AG04449 (cell line): ENCODE results near the gene ZPLD1.

ENCODE experiments used
- CTCF ChIA-PET: fragments of 350-600 bp; formaldehyde crosslinking; extraction: SDS; loops from one replicate; lab custom pipeline; 2021; ENCODE audit warnings: antibody characterized with exemption; lab: Yijun Ruan, JAX
- POLR2A ChIA-PET: fragments of 400-600, 350-600 bp; formaldehyde crosslinking; extraction: SDS; loops from one replicate; lab custom pipeline; 2020; ENCODE audit warnings: antibody characterized with exemption, inconsistent platforms; lab: Yijun Ruan, JAX
- DNase-seq: peaks from one replicate; pipeline ENCODE4 v3.0.0-alpha.2; 2010; ENCODE audit warnings: low read depth, low spot score
- H3K4me3 ChIP-seq: 2 replicates; pipeline ENCODE4 v1.5.1; 2011; ENCODE audit warnings: low read depth, mild to moderate bottlenecking, control low read depth, low read length
- TF ChIP-seq, protein P1 (sequence below): IDR thresholded peaks from one replicate; pipeline ENCODE4 v1.5.1; 2011; ENCODE audit warnings: mild to moderate bottlenecking, moderate library complexity, low read length, control low read depth, inconsistent platforms; ENCODE audit not compliant: insufficient read depth; ENCODE audit errors: missing control alignments

The ZPLD1 gene

GRCh38 chr3:102450976-102451375 lies 16.2 kb downstream of the ZPLD1 start:
- no peak overlapping the region for H3K4me3 ChIP-seq
- no peak for DNase-seq
- CTCF ChIA-PET: no interaction called here
- TF ChIP-seq, protein P1, sequence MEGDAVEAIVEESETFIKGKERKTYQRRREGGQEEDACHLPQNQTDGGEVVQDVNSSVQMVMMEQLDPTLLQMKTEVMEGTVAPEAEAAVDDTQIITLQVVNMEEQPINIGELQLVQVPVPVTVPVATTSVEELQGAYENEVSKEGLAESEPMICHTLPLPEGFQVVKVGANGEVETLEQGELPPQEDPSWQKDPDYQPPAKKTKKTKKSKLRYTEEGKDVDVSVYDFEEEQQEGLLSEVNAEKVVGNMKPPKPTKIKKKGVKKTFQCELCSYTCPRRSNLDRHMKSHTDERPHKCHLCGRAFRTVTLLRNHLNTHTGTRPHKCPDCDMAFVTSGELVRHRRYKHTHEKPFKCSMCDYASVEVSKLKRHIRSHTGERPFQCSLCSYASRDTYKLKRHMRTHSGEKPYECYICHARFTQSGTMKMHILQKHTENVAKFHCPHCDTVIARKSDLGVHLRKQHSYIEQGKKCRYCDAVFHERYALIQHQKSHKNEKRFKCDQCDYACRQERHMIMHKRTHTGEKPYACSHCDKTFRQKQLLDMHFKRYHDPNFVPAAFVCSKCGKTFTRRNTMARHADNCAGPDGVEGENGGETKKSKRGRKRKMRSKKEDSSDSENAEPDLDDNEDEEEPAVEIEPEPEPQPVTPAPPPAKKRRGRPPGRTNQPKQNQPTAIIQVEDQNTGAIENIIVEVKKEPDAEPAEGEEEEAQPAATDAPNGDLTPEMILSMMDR: no peak
- POLR2A ChIA-PET: no interaction called here

DNA sequence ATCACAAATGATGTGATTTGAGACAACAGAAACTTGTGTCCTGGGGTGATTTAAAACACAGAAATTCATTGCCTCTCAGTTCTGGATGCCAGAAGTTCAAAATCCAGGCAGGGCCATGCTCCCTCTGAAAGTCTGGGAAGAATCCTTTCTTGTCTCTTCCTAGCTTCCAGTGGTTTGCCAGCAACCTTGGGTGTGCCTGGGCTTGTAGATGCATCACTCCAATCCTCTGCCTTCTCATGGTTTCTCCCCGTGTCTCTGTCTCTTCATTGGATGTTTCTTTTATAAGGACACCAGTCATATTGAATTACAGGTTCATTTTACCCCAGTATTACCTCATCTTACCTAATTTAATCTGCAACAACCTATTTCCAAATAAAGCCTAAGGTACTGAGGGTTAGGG lies 16.7 kb downstream of the ZPLD1 start:
- TF ChIP-seq, protein P1: no peak
- ChIA-PET CTCF (no interaction called here), POLR2A (no interaction called here)
- DNase-seq: no peak
- no peak overlapping the region for H3K4me3 ChIP-seq

DNA sequence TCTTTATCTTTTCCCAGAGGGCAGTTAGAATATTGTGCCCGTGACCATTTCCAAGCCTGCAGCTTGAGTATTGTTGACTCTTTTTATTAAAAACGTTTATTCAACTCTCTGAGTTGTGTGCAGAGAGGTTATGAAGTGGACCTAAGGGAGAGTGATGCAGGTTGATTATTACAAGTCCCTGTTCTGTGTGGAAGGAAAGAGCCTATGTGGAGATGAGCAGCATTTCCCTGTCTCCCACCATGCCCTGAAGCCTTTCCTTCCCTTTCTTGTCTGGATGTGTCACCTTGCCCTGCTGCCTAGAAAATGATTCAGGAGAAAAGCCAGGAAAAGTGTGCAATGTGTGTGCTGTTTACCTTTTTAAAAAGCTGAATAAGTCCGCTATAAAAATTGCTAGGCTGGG lies 19.4 kb downstream of the ZPLD1 start:
- H3K4me3 ChIP-seq: no peak overlapping the region
- ChIA-PET POLR2A (no interaction called here), CTCF (no interaction called here)
- no peak for DNase-seq
- TF ChIP-seq, protein P1: no peak

DNA sequence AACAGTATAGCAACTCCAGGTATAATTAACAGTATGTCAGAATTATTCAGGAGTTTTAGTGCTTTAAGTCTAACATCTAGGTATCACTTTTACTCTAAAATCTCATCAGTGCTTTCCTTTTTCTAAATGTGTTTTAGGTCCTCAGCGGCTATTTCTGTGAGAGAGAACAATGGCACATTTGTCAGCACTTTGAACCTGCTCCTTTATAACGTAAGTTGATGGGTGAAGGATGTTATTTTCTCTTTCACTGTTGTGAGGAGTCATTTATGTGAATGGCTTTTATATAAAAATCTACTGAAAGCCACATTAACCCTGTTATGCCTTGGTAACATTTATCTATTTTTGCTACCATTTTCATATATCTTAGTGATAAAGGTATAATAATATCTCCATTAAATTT lies 22.8 kb downstream of the ZPLD1 start:
- H3K4me3 ChIP-seq: no peak overlapping the region
- POLR2A ChIA-PET: no interaction called here
- TF ChIP-seq, protein P1: no peak
- DNase-seq: no peak
- CTCF ChIA-PET: no interaction called here

- ChIA-PET CTCF (interaction anchor here (0.6 to 1.4 kb wide), 2 partner anchors 47 to 232 kb away, joined by 3 to 4 read pairs; no protein-coding TSS in a partner anchor), POLR2A (no interaction called here)
- TF ChIP-seq, protein P1: no peak
- DNase-seq: no peak
- H3K4me3 ChIP-seq: no peak overlapping the region
Observed at GRCh38 chr3:102460579-102460978, 25.8 kb downstream of the ZPLD1 start.

GRCh38 chr3:102464261-102464660 lies 29.4 kb downstream of the ZPLD1 start:
- TF ChIP-seq, protein P1: no peak
- CTCF ChIA-PET: no interaction called here
- POLR2A ChIA-PET: no interaction called here
- no peak for DNase-seq
- no peak overlapping the region for H3K4me3 ChIP-seq
